M059J (cell line): ENCODE results near the gene CDC34. TPM values are rescaled to one million over a fixed set of nuclear protein-coding genes. Genes with fewer than 3 reads are reported as not detected.
A peak's percentile ranks its signal among the peaks of the same experiment; 100 is the strongest.
"Not testable (repeated sequence)": the region's sequence is repeated elsewhere in the genome, so short reads cannot be mapped to it uniquely, and the experiment has no call there.

Experiments
- DNase-seq: peaks from one replicate; pipeline ENCODE4 v3.0.0-alpha.2; 2012; ENCODE audit warnings: low read depth
- total RNA-seq: library from RNA; depleted of rRNA; stranded (reverse); fragments of >200 nt; shearing (Covaris generic); gene quantifications from 2 replicates; pipeline ENCODE4 v1.2.3, GENCODE V29; 2014

Gene CDC34
- total RNA-seq, 1 experiment from 2014 or later = 57.4 TPM

GRCh38 chr19:573519-573825, 41.9 kb downstream of the CDC34 start:
- no peak for DNase-seq

GRCh38 chr19:574658-575526, 43.3 kb downstream of the CDC34 start:
- DNase-seq = peak; percentile 60

GRCh38 chr19:575527-576506, 44.3 kb downstream of the CDC34 start:
- peak; percentile 79 for DNase-seq

- no peak for DNase-seq
Measured at GRCh38 chr19:576768-577438, 45.3 kb downstream of the CDC34 start.

- no peak for DNase-seq
Measured at GRCh38 chr19:577439-578392, 46.2 kb downstream of the CDC34 start.

GRCh38 chr19:579111-579841, 47.7 kb downstream of the CDC34 start:
- no peak for DNase-seq

- DNase-seq = no peak
Measured at GRCh38 chr19:579842-580155, 48.2 kb downstream of the CDC34 start.

GRCh38 chr19:580274-580835, 48.8 kb downstream of the CDC34 start:
- DNase-seq = no peak

GRCh38 chr19:581399-582111, 50.0 kb downstream of the CDC34 start:
- DNase-seq = no peak

- peak; percentile 86 for DNase-seq
Measured at GRCh38 chr19:582497-583197, 51.1 kb downstream of the CDC34 start.

- no peak for DNase-seq
Measured at GRCh38 chr19:583198-583967, 51.8 kb downstream of the CDC34 start.

- no peak for DNase-seq
Measured at GRCh38 chr19:583968-584239, 52.3 kb downstream of the CDC34 start.

GRCh38 chr19:584240-585001, 52.9 kb downstream of the CDC34 start:
- DNase-seq = peak; percentile 20

GRCh38 chr19:585146-585545, 53.6 kb downstream of the CDC34 start:
- DNase-seq = not testable (repeated sequence)

GRCh38 chr19:585551-586110, 54.1 kb downstream of the CDC34 start:
- peak; percentile 45 for DNase-seq

GRCh38 chr19:588093-588740, 56.7 kb downstream of the CDC34 start:
- peak; percentile 93 for DNase-seq
